GM06990 (cell line): ENCODE measurements around the gene CTDP1.
"Not testable (repeated sequence)": the region's sequence is repeated elsewhere in the genome, so short reads cannot be mapped to it uniquely, and the experiment has no call there.

Experiments
- DNase-seq: peaks from one replicate; pipeline ENCODE4 v3.0.0-alpha.2; 2011; ENCODE audit not compliant: insufficient read length; ENCODE audit errors: extremely low read depth
- H3K27me3 ChIP-seq: replicated peaks from 2 replicates; pipeline ENCODE4 v1.6.0; 2011; ENCODE audit warnings: low read length; ENCODE audit not compliant: control insufficient read depth, insufficient read depth
- H3K36me3 ChIP-seq: 2 replicates; pipeline ENCODE4 v1.5.1; 2011; ENCODE audit warnings: low read length; ENCODE audit not compliant: control insufficient read depth, insufficient read depth
- H3K4me3 ChIP-seq: replicated peaks from 2 replicates; pipeline ENCODE4 v1.5.1; 2011; ENCODE audit warnings: low read depth, mild to moderate bottlenecking, control low read depth, low read length
- CTCF ChIP-seq: IDR thresholded peaks from 2 replicates; pipeline ENCODE4 v1.5.1; 2011; ENCODE audit warnings: low read length, control low read depth, mild to moderate bottlenecking, inconsistent platforms; ENCODE audit not compliant: insufficient read depth, poor library complexity, severe bottlenecking

The CTDP1 gene

DNA sequence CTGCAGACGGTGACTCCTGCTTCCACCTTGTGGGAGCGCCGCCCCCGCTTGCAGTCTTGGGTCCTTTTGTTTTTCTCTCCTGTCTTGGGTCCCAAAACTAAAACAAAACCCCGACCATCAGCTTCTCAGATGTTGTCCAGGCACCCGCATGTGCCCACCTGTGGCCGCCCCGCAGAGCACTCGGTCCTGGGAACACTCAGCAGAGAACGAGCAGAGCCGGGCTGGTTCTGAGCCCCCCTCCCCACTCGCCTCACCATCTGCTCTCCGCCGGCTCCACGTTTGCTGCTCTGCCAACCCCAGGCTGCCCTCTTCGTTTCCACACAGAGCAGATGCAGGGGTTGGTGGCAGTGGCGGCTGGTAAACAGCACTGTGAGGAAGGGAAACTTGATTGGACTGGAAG is 38.5 kb downstream of the CTDP1 start:
- TF ChIP-seq CTCF: no peak
- Histone ChIP-seq H3K27me3 (no peaks in the 10 kb centered on the region), H3K36me3 (peaks cover 32% of the 10 kb centered on the region), H3K4me3 (no peak overlapping the region)
- no peak for DNase-seq

DNA sequence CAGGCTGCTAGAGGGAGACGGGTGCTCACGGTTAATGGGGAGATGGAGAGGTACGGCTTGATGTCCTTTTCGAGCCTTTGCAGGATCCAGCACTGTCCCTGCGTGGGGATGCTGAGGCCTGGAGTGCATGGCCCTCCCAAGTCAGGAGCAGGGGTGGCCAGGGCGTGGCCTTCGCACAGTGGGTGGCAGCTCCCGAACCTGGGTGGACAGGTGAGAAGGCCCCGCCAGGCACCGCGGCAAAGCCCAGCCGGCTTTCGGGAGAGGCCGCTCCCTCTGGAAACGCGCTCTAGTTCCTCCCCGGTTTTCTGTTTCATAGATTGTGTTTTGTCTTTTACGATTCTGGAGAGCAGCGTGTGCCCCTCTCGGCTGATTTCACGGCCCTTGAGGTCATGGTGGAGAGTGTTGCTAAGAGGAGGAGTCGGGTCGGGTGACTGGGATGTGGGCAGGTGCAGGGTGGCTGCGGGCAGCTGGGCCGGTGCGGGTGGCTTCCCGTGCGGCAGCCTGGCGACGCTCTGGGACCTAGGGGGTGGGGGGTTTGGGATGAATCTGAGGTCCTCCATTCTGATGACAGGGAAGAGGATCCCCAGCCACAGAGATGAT is 39.4 kb downstream of the CTDP1 start:
- no peak for TF ChIP-seq CTCF
- DNase-seq: no peak
- no peaks in the 10 kb centered on the region for H3K27me3 ChIP-seq
- H3K4me3 ChIP-seq: no peak overlapping the region
- peaks cover 36% of the 10 kb centered on the region for H3K36me3 ChIP-seq

DNA sequence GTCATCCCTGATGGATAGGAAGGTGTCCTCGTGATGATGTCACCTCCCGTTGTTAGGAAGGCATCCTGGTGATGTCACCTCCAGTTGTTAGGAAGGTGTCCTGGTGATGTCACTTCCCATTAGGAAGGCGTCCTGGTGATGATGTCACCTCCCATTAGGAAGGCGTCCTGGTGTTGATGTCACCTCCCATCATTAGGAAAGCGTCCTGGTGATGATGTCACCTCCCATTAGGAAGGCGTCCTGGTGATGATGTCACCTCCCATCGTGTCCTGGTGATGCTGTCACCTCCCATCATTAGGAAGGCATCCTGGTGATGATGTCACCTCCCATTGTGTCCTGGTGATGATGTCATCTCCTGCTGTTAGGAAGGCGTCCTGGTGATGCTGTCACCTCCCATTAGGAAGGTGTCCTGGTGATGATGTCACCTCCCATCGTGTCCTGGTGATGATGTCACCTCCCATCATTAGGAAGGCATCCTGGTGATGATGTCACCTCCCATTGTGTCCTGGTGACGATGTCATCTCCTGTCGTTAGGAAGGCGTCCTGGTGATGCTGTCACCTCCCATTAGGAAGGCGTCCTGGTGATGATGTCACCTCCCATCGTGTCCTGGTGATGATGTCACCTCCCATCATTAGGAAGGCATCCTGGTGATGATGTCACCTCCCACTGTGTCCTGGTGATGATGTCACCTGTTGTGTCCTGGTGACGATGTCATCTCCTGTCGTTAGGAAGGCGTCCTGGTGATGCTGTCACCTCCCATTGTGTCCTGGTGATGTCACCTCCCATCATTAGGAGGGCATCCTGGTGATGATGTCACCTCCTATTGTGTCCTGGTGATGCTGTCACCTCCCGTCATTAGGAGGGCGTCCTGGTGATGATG is 40.1 kb downstream of the CTDP1 start:
- H3K36me3 ChIP-seq: peaks cover 35% of the 10 kb centered on the region
- H3K27me3 ChIP-seq, H3K4me3 ChIP-seq, DNase-seq: not testable (repeated sequence)

DNA sequence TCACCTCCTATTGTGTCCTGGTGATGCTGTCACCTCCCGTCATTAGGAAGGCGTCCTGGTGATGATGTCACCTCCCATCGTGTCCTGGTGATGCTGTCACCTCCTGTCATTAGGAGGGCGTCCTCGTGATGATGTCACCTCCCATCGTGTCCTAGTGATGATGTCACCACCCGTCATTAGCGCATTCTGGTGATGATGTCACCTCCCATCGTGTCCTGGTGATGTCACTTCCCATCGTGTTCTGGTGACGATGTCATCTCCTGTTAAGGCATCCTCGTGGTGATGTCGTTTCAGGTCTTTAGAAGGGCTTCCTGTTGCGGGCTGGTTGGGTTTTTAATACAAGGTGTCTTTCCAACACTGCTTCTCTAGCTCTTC is 40.7 kb downstream of the CTDP1 start:
- no peak for DNase-seq
- TF ChIP-seq CTCF: no peak
- Histone ChIP-seq H3K4me3 (no peak overlapping the region), H3K36me3 (peaks cover 30% of the 10 kb centered on the region), H3K27me3 (no peaks in the 10 kb centered on the region)

- no peak overlapping the region for H3K4me3 ChIP-seq
- H3K36me3 ChIP-seq: peaks cover 22% of the 10 kb centered on the region
- no peak for TF ChIP-seq CTCF
- H3K27me3 ChIP-seq: no peaks in the 10 kb centered on the region
- no peak for DNase-seq
Measured at GRCh38 chr18:79723036-79723435, 43.4 kb downstream of the CTDP1 start.

DNA sequence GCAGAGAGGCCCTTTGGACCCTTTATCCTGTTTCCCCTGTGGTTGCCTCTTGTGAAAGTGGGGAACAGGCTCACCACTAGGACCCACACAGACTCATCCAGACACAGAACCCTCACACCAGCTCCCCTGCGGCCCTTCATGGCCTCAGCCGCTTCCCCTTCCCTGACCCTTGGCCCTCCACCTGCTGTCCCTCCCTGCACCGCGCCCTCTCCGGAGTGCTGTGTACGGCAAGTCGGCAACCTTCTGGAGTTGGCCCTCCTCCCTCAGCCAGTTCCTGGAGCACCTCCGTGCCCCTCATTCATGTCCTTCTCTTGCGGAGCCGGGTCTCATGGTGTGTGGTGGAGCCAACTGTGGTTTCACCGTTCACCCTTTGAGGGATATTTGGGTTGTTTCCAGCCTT is 44.0 kb downstream of the CTDP1 start:
- H3K36me3 ChIP-seq: peaks cover 19% of the 10 kb centered on the region
- TF ChIP-seq CTCF: no peak
- DNase-seq: no peak
- no peaks in the 10 kb centered on the region for H3K27me3 ChIP-seq
- no peak overlapping the region for H3K4me3 ChIP-seq
